ENCODE data around the gene LIF. TPM values are rescaled to one million over a fixed set of nuclear protein-coding genes. Genes with fewer than 3 reads are reported as not detected.
A peak's percentile ranks its signal among the peaks of the same experiment; 100 is the strongest.

LIF gene
- total and polyA plus RNA-seq, 2 of the 4 experiments (the other 2 are of a cell fraction) = 130 to 214 TPM

DNA sequence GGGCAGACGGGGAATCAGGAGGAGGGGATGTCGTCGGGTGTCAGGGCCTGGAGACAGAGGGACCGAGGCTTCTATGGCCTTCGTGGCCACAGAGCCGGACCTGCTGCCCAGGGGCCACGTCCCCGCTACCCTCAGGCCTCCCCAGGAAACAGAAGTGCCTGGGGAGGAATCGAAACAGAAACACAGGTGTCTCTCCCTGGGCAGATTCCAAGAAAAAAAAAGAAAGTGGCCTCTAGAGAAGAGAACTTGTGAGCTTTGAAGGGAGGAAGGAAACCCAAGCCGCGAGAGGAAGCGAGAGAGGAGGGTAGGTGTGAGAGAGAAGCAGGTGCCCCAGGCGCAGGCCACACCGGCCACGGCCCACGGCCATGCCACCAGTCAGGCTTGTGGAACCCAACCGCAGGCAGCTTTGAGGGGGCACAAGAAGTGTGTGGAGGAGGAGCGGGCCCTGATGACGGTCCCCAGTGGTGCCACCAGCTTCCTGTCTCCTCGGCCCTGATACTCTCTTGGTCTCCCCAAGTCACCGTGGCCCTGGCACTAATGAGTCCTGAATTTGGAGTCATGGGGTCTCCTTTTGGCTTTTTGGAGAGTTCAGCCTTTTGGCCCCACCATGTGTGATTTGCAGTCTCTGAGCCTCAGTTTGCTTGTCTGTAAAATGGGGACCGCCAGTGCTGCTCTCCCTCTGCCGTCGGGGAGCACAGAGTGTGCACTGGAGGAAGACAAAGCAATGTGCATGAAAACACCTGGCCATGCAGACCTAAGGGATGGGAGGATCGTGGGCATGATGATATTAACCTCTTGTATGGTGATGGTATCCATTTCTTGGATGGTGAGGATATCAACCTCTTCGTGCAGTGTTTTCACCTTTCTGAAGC is 25.2 kb downstream of the LIF start:
- Histone ChIP-seq H2AK9ac (replicated peaks; ENCODE audit: low read depth, low read length, poor library complexity) (peak overlapping the region; percentile 15), H2BK120ac (ENCODE audit: low read depth, low read length) (peak overlapping the region; percentile 36; the same call in 1 of the 2 replicates), H3K18ac (ENCODE audit: low read depth, low read length) (no peak overlapping the region), H4K91ac (ENCODE audit: insufficient read depth, low read depth, low read length) (no peak overlapping the region), H4K8ac (ENCODE audit: low read depth in 2 of 2, low read length in 2 of 2) (no peak overlapping the region), H3K4me2 (ENCODE audit: low read depth, low read length) (no peak overlapping the region), H3K36me3 (ENCODE audit: control insufficient read depth, insufficient read depth, low read length) (no peaks in the 10 kb centered on the region), H3K23ac (ENCODE audit: low read depth, low read length) (no peak overlapping the region), H2BK15ac (ENCODE audit: low read depth, low read length) (0 out of 3 replicates have a peak overlapping the region, but pooled peaks have one; percentile 27), H3K9ac (ENCODE audit: low read depth, low read length) (no peak overlapping the region), H3K4me3 (ENCODE audit: insufficient read depth, low read depth, low read length) (no peak overlapping the region), H3K27me3 (ENCODE audit: control insufficient read depth, insufficient read depth, low read length) (no peaks in the 10 kb centered on the region), H3K79me1 (ENCODE audit: low read depth in 1 of 2, low read length in 2 of 2) (no peaks in the 10 kb centered on the region), H2AK5ac (ENCODE audit: low read depth, low read length) (peak overlapping the region; percentile 56), H3K27ac (ENCODE audit: insufficient read depth, low read length) (no peak overlapping the region), H2BK20ac (ENCODE audit: low read depth, low read length) (peak overlapping the region; percentile 48; the same call in 1 of the 2 replicates), H3K4me1 (ENCODE audit: control insufficient read depth, insufficient read depth, low read length) (peaks cover 13% of the 10 kb centered on the region), H2AFZ (replicated peaks; ENCODE audit: low read length, poor library complexity) (peak overlapping the region; percentile 1), H3K14ac (replicated peaks; ENCODE audit: low read depth, low read length) (no peak overlapping the region), H2BK5ac (ENCODE audit: low read depth, low read length, poor library complexity, severe bottlenecking) (no peak overlapping the region), H3K9me3 (ENCODE audit: control insufficient read depth, insufficient read depth, low read length) (peaks cover 7% of the 10 kb centered on the region), H4K5ac (ENCODE audit: low read depth, low read length) (no peak overlapping the region), H3K9me1 (ENCODE audit: insufficient read depth, low read length) (0 out of 2 replicates have a peak, but pooled peaks cover 4% of the 10 kb centered on the region), H3K4ac (ENCODE audit: low read depth, low read length) (peak overlapping the region; percentile 29; the same call in 1 of the 2 replicates), H3K56ac (ENCODE audit: extremely low read depth, insufficient read depth, low read length) (no peak overlapping the region), H4K20me1 (ENCODE audit: insufficient read depth, low read length) (no peaks in the 10 kb centered on the region)
- ATAC-seq (ENCODE audit: low read depth) (no peak), DNase-seq (no peak)
- no TSS peak for BruUV-seq (replicated peaks)
- CTCF ChIA-PET = no interaction called here
- TF ChIP-seq, protein P1, sequence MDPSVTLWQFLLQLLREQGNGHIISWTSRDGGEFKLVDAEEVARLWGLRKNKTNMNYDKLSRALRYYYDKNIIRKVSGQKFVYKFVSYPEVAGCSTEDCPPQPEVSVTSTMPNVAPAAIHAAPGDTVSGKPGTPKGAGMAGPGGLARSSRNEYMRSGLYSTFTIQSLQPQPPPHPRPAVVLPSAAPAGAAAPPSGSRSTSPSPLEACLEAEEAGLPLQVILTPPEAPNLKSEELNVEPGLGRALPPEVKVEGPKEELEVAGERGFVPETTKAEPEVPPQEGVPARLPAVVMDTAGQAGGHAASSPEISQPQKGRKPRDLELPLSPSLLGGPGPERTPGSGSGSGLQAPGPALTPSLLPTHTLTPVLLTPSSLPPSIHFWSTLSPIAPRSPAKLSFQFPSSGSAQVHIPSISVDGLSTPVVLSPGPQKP (IDR thresholded peaks at IDR 0.05; ENCODE audit: borderline replicate concordance, low read depth, low read length) = no peak
- TF ChIP-seq, protein P2, sequence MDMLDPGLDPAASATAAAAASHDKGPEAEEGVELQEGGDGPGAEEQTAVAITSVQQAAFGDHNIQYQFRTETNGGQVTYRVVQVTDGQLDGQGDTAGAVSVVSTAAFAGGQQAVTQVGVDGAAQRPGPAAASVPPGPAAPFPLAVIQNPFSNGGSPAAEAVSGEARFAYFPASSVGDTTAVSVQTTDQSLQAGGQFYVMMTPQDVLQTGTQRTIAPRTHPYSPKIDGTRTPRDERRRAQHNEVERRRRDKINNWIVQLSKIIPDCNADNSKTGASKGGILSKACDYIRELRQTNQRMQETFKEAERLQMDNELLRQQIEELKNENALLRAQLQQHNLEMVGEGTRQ (IDR thresholded peaks at IDR 0.05; ENCODE audit: low read depth, low read length) = no peak
- TF ChIP-seq POLR2A (IDR thresholded peaks at IDR 0.05; ENCODE audit: low read depth, low read length) (no peak), RAD21 (IDR thresholded peaks at IDR 0.05; ENCODE audit: low read length) (no peak), BHLHE40 (IDR thresholded peaks at IDR 0.05; ENCODE audit: low read depth, low read length) (no peak), MAFK (IDR thresholded peaks at IDR 0.05; ENCODE audit: low read depth, low read length) (no peak), MAZ (IDR thresholded peaks at IDR 0.05; ENCODE audit: borderline replicate concordance, low read depth, low read length) (no peak), MXI1 (IDR thresholded peaks at IDR 0.05; ENCODE audit: borderline replicate concordance, low read depth, low read length) (no peak)
- TF ChIP-seq, protein P3, sequence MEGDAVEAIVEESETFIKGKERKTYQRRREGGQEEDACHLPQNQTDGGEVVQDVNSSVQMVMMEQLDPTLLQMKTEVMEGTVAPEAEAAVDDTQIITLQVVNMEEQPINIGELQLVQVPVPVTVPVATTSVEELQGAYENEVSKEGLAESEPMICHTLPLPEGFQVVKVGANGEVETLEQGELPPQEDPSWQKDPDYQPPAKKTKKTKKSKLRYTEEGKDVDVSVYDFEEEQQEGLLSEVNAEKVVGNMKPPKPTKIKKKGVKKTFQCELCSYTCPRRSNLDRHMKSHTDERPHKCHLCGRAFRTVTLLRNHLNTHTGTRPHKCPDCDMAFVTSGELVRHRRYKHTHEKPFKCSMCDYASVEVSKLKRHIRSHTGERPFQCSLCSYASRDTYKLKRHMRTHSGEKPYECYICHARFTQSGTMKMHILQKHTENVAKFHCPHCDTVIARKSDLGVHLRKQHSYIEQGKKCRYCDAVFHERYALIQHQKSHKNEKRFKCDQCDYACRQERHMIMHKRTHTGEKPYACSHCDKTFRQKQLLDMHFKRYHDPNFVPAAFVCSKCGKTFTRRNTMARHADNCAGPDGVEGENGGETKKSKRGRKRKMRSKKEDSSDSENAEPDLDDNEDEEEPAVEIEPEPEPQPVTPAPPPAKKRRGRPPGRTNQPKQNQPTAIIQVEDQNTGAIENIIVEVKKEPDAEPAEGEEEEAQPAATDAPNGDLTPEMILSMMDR (conservative IDR thresholded peaks at IDR 0.05; ENCODE audit: low read depth, low read length) = no peak
- intact Hi-C loops (cut with micrococcal nuclease) = no loop called here
- dilution Hi-C loops (cut with HindIII; ENCODE audit: low sequenced_read_pairs, unreplicated experiment) = no loop called here
- in situ Hi-C loops (cut with MboI; ENCODE audit: low sequenced_read_pairs) = no loop called here
- 98% methylated on average over 9 of the region's 26 CpGs; no CpG with 5 or more reads in 1 of the 2 experiments for WGBS, 2 experiments (ENCODE audit: extremely low coverage in 2 of 2, insufficient read length in 1 of 2)
- POLR2A ChIA-PET (ENCODE audit: unreplicated experiment) = no interaction called here
